ENCODE data around the gene DYRK1B. TPM values are rescaled to one million over a fixed set of nuclear protein-coding genes. Genes with fewer than 3 reads are reported as not detected.
A peak's percentile ranks its signal among the peaks of the same experiment; 100 is the strongest.

Gene DYRK1B
- total RNA-seq, 5 donors from 2014 or later (not counting 1 experiment from before 2014, with no cell fraction given) = 18.9 to 38.4 (median 28.0) TPM

DNA sequence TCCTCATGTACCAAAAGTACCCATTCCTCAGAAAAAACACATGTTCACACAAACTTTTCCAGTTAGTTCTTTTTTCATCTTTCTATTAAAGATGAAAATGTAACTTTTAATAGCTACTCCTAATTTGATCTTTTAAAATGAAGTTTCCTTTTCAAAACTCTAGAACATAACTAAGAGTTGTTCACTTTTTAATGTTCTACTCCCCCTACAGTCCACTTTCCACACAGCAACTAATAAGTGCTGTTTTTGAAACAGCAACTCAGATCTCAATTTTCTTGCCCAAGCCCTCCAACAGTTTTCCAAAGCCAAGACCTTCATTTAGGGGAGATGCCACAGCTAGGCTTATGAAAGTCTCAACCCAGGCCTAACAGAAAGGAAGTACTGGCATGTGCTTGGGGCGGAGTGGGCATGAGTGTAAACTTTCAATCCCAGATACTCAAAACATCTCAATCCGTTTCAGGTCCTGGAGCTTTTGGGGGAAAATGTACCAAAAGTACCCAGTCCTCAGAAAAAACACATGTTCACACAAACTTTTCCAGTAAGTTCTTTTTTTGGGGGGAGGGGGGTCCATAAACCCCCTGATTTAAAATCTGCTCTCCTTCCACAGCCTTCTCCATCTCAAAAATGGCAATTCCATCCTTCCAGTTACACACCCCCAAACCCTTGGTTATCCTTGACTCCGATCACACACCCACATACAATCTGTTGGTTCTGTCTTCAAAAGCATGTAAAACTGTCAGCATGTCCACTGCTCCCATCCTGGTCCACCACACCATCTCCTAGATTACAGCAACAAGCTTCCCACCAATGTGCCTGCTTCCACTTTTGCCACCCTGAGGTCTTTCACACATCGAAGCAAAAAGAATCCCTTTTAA lies 10.2 kb upstream of the DYRK1B start:
- H3K9me3 Mint-ChIP-seq = no peaks in the 10 kb centered on the region

GRCh38 chr19:39842693-39843435 lies 8.9 kb upstream of the DYRK1B start:
- Mint-ChIP-seq H3K4me3 (peak overlapping the region in 1 of 3 donors; percentile 24), H3K27ac (peak overlapping the region; percentile 11 to 42), H3K27me3 (no peaks in the 10 kb centered on the region), H3K4me1 (peaks cover 55 to 59% (median 56%) of the 10 kb centered on the region in 3 donors), H3K9me3 (no peaks in the 10 kb centered on the region), H3K36me3 (peaks cover 13% of the 10 kb centered on the region)
- DNase-seq (no peak), ATAC-seq (replicated peaks in 1 of 4) (no peak)
- no peak overlapping the region for H3K4me3 ChIP-seq (ENCODE audit: control insufficient read depth in 1 of 2, extremely low read depth in 1 of 2, low read length in 1 of 2)
- ChIA-PET POLR2A (no interaction called here), CTCF (interaction anchor here (0.6 to 6.2 kb wide), 7 partner anchors 9 to 291 kb away, joined by 3 to 69 read pairs (median 4); partner anchors contain the start of gene DYRK1B (in 1 of the 2))
- peaks cover 18 to 29% of the 10 kb centered on the region in 2 donors for H3K36me3 ChIP-seq (ENCODE audit: control insufficient read depth in 2 of 2, extremely low read depth in 1 of 2, insufficient read depth in 1 of 2, low read length in 1 of 2)
- no peaks in the 10 kb centered on the region for H3K27me3 ChIP-seq (replicated peaks in 1 of 2; ENCODE audit: control insufficient read depth in 2 of 2, extremely low read depth in 1 of 2, insufficient read depth in 2 of 2, low read length in 1 of 2)
- H3K4me1 ChIP-seq (ENCODE audit: control insufficient read depth in 1 of 2, extremely low read depth in 1 of 2, insufficient read depth in 2 of 2, low read length in 2 of 2) = peaks cover 7 to 44% of the 10 kb centered on the region in 2 experiments
- WGBS (ENCODE audit: insufficient coverage) = 92% methylated on average over 6 of the region's 7 CpGs
- no peaks in the 10 kb centered on the region for H3K9me3 ChIP-seq
- no peak overlapping the region for H3K27ac ChIP-seq (ENCODE audit: low read length)

More for the DNA sequence above, 10.2 kb upstream of the DYRK1B start:
- peak in 9 of 35 experiments; percentile 9 to 77 (median 27) for DNase-seq
- peaks cover 55 to 59% (median 55%) of the 10 kb centered on the region in 3 donors for H3K4me1 Mint-ChIP-seq
- Histone ChIP-seq H3K4me1 (ENCODE audit: control insufficient read depth in 1 of 2, extremely low read depth in 1 of 2, insufficient read depth in 2 of 2, low read length in 2 of 2) (peaks cover 7 to 44% of the 10 kb centered on the region in 2 experiments), H3K36me3 (ENCODE audit: control insufficient read depth in 2 of 2, extremely low read depth in 1 of 2, insufficient read depth in 1 of 2, low read length in 1 of 2) (peaks cover 11 to 16% of the 10 kb centered on the region in 2 donors), H3K27ac (ENCODE audit: low read length) (no peak overlapping the region), H3K9me3 (no peaks in the 10 kb centered on the region), H3K27me3 (replicated peaks in 1 of 2; ENCODE audit: control insufficient read depth in 2 of 2, extremely low read depth in 1 of 2, insufficient read depth in 2 of 2, low read length in 1 of 2) (no peaks in the 10 kb centered on the region), H3K4me3 (ENCODE audit: control insufficient read depth in 1 of 2, extremely low read depth in 1 of 2, low read length in 1 of 2) (no peak overlapping the region)
- ChIA-PET POLR2A (interaction anchor here (0.6 to 3.0 kb wide), 3 partner anchors 10 to 1433 kb away, joined by 3 to 14 read pairs (median 4); partner anchors contain the start of gene DYRK1B (in 1 of the 2)), CTCF (interaction anchor here (0.7 to 6.2 kb wide), 16 partner anchors 8 to 127 kb away, joined by 3 to 69 read pairs (median 4); partner anchors contain the start of genes DYRK1B (in 1 of the 2) and PSMC4 (in 1 of the 2))
- peak overlapping the region; percentile 83 to 87 (median 87) for H3K4me3 Mint-ChIP-seq
- ATAC-seq (replicated peaks in 1 of 4) = no peak
- H3K27ac Mint-ChIP-seq = peak overlapping the region; percentile 75 to 95
- 57% methylated on average over 2 of the region's 4 CpGs for WGBS (ENCODE audit: insufficient coverage)
- peaks cover 7% of the 10 kb centered on the region for H3K36me3 Mint-ChIP-seq
- H3K27me3 Mint-ChIP-seq = no peaks in the 10 kb centered on the region

DNA sequence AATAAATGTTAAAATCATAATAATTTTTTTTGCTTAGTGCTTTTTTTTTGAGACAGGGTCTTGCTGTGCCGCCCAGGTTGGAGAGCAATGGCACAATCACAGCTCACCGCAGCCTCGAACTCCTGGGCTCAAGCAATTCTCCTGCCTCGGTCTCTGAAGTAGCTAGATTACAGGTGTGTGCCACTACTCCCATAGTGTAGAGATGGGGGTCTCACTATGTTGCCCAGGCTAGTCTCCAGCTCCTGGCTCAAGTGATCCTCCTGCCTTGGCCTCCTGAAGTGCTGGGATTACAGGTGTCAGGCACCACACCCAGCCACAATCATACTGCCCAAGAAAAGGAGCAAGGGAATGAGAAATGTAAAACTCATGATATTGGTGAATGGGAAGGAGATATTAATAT lies 7.1 kb upstream of the DYRK1B start:
- ATAC-seq (replicated peaks in 1 of 4) = no peak
- DNase-seq = no peak
- H3K36me3 ChIP-seq (ENCODE audit: control insufficient read depth in 2 of 2, extremely low read depth in 1 of 2, insufficient read depth in 1 of 2, low read length in 1 of 2) = peaks cover 26 to 47% of the 10 kb centered on the region in 2 donors
- CTCF ChIA-PET = interaction anchor here in 1 of 2 donors (0.6 to 6.2 kb wide), 3 partner anchors 18 to 441 kb away, joined by 3 to 69 read pairs (median 6); no protein-coding TSS in a partner anchor
- POLR2A ChIA-PET = no interaction called here
- 100% methylated on average over 4 of the region's 4 CpGs for WGBS (ENCODE audit: insufficient coverage)
- no peak overlapping the region for H3K4me3 ChIP-seq (ENCODE audit: control insufficient read depth in 1 of 2, extremely low read depth in 1 of 2, low read length in 1 of 2)
- H3K27ac ChIP-seq (ENCODE audit: low read length) = no peak overlapping the region
- Mint-ChIP-seq H3K4me1 (peaks cover 45 to 48% (median 46%) of the 10 kb centered on the region in 3 donors), H3K36me3 (peaks cover 24% of the 10 kb centered on the region), H3K9me3 (no peaks in the 10 kb centered on the region), H3K4me3 (no peak overlapping the region), H3K27ac (no peak overlapping the region), H3K27me3 (no peaks in the 10 kb centered on the region)
- peaks cover 2 to 35% of the 10 kb centered on the region in 2 experiments for H3K4me1 ChIP-seq (ENCODE audit: control insufficient read depth in 1 of 2, extremely low read depth in 1 of 2, insufficient read depth in 2 of 2, low read length in 2 of 2)
- H3K9me3 ChIP-seq = no peaks in the 10 kb centered on the region
- H3K27me3 ChIP-seq (replicated peaks in 1 of 2; ENCODE audit: control insufficient read depth in 2 of 2, extremely low read depth in 1 of 2, insufficient read depth in 2 of 2, low read length in 1 of 2) = no peaks in the 10 kb centered on the region

DNA sequence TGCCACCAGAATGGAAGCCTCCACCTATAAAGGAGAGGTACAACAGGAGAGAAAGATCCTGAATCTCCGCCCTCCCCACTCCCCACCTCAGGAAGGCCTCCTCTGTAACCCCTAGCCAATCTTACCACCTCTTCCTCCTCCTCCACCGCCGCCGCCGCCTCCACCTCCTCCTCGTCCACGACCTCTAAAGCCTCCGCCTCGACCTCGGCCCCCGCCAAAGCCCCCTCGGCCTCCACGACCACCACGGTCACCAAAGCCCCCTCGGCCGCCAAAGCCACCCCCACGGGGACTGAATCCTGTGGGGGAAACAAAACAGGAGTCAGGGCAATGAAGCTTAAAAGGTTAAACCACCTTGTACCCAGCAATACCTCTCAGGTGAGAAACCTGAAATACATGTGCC lies 6.5 kb upstream of the DYRK1B start:
- Histone ChIP-seq H3K27me3 (replicated peaks in 1 of 2; ENCODE audit: control insufficient read depth in 2 of 2, extremely low read depth in 1 of 2, insufficient read depth in 2 of 2, low read length in 1 of 2) (no peaks in the 10 kb centered on the region), H3K27ac (ENCODE audit: low read length) (no peak overlapping the region), H3K4me3 (ENCODE audit: control insufficient read depth in 1 of 2, extremely low read depth in 1 of 2, low read length in 1 of 2) (no peak overlapping the region), H3K9me3 (no peaks in the 10 kb centered on the region), H3K36me3 (ENCODE audit: control insufficient read depth in 2 of 2, extremely low read depth in 1 of 2, insufficient read depth in 1 of 2, low read length in 1 of 2) (peaks cover 26 to 53% of the 10 kb centered on the region in 2 donors), H3K4me1 (ENCODE audit: control insufficient read depth in 1 of 2, extremely low read depth in 1 of 2, insufficient read depth in 2 of 2, low read length in 2 of 2) (peaks cover 2 to 29% of the 10 kb centered on the region in 2 experiments)
- WGBS (ENCODE audit: insufficient coverage) = 100% methylated on average over 7 of the region's 17 CpGs
- no peaks in the 10 kb centered on the region for H3K9me3 Mint-ChIP-seq
- H3K27ac Mint-ChIP-seq = no peak overlapping the region
- ChIA-PET CTCF (interaction anchor here in 1 of 2 donors (0.6 to 6.2 kb wide), 3 partner anchors 17 to 440 kb away, joined by 3 to 69 read pairs (median 6); no protein-coding TSS in a partner anchor), POLR2A (no interaction called here)
- no peaks in the 10 kb centered on the region for H3K27me3 Mint-ChIP-seq
- DNase-seq = no peak
- peaks cover 24% of the 10 kb centered on the region for H3K36me3 Mint-ChIP-seq
- ATAC-seq (replicated peaks in 1 of 4) = no peak
- no peak overlapping the region for H3K4me3 Mint-ChIP-seq
- H3K4me1 Mint-ChIP-seq = peaks cover 41 to 43% (median 43%) of the 10 kb centered on the region in 3 donors

- Histone ChIP-seq H3K27me3 (replicated peaks in 1 of 2; ENCODE audit: control insufficient read depth in 2 of 2, extremely low read depth in 1 of 2, insufficient read depth in 2 of 2, low read length in 1 of 2) (no peaks in the 10 kb centered on the region), H3K36me3 (ENCODE audit: control insufficient read depth in 2 of 2, extremely low read depth in 1 of 2, insufficient read depth in 1 of 2, low read length in 1 of 2) (peaks cover 26 to 59% of the 10 kb centered on the region in 2 donors), H3K4me3 (ENCODE audit: control insufficient read depth in 1 of 2, extremely low read depth in 1 of 2, low read length in 1 of 2) (no peak overlapping the region), H3K4me1 (ENCODE audit: control insufficient read depth in 1 of 2, extremely low read depth in 1 of 2, insufficient read depth in 2 of 2, low read length in 2 of 2) (peaks cover 0 to 22% of the 10 kb centered on the region in 2 experiments), H3K9me3 (no peaks in the 10 kb centered on the region), H3K27ac (ENCODE audit: low read length) (no peak overlapping the region)
- ATAC-seq (replicated peaks in 1 of 4) (no peak), DNase-seq (no peak)
- 95% methylated on average over 11 of the region's 13 CpGs for WGBS (ENCODE audit: insufficient coverage)
- no peak overlapping the region for H3K4me3 Mint-ChIP-seq
- peaks cover 34 to 37% (median 37%) of the 10 kb centered on the region in 3 donors for H3K4me1 Mint-ChIP-seq
- H3K36me3 Mint-ChIP-seq = peaks cover 24% of the 10 kb centered on the region
- H3K27me3 Mint-ChIP-seq = no peaks in the 10 kb centered on the region
- POLR2A ChIA-PET = no interaction called here
- H3K27ac Mint-ChIP-seq = no peak overlapping the region
- no peaks in the 10 kb centered on the region for H3K9me3 Mint-ChIP-seq
- CTCF ChIA-PET = no interaction called here
Measured at GRCh38 chr19:39839678-39840327, 5.8 kb upstream of the DYRK1B start.

All from T-cell (primary cell).